Stomach (tissue), 4 donors: ENCODE data around the gene FSTL4.

Experiments used
- POLR2AphosphoS5 ChIP-seq, 3 donors: sonication (generic); formaldehyde crosslinking; IDR thresholded peaks; one replicate each; pipeline ENCODE4 v1.6.1; 2016; ENCODE audit warnings: antibody characterized with exemption in 3 of 3
- TF ChIP-seq, protein P1 (sequence below), 7 experiments: fragments of 450-650 bp in 4 of 7; fragments of 200-600 bp in 3 of 7; sonication (generic) in 3 of 7; IDR thresholded peaks; one replicate each; pipeline ENCODE4 v1.5.1; 2016 to 2019; ENCODE audit warnings: antibody characterized with exemption in 7 of 7, control low read depth in 2 of 7, mild to moderate bottlenecking in 1 of 7

DNA sequence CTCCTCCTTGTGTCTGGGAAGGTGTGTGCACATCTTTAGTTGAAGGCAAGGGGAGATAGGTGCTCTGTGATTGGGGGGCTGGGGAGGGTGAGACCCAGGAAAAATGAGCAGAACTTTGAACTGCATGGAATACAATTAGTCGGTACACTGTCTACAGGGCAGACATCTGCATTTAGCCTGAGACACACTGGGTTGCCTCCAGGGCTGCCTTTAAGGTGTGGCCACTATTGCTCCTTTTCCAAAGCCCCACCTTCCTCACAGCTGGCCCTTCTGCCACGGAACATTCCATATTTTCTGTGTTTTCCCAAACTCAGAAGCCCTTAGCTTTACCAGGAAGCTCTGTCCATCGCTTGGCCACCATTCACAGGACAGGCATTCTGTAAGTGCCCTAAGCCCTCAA lies 312.6 kb downstream of the FSTL4 start:
- TF ChIP-seq, protein P1, sequence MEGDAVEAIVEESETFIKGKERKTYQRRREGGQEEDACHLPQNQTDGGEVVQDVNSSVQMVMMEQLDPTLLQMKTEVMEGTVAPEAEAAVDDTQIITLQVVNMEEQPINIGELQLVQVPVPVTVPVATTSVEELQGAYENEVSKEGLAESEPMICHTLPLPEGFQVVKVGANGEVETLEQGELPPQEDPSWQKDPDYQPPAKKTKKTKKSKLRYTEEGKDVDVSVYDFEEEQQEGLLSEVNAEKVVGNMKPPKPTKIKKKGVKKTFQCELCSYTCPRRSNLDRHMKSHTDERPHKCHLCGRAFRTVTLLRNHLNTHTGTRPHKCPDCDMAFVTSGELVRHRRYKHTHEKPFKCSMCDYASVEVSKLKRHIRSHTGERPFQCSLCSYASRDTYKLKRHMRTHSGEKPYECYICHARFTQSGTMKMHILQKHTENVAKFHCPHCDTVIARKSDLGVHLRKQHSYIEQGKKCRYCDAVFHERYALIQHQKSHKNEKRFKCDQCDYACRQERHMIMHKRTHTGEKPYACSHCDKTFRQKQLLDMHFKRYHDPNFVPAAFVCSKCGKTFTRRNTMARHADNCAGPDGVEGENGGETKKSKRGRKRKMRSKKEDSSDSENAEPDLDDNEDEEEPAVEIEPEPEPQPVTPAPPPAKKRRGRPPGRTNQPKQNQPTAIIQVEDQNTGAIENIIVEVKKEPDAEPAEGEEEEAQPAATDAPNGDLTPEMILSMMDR (IDR thresholded peaks at IDR 0.05): no peak
- TF ChIP-seq POLR2AphosphoS5 (IDR thresholded peaks at IDR 0.05): no peak
